H1 (cell line): Measurements from ENCODE around the gene CXCL10. TPM values are rescaled to one million over a fixed set of nuclear protein-coding genes. Genes with fewer than 3 reads are reported as not detected.

Source experiments
- CTCF ChIA-PET: fragments of 300-600 bp; sonication (Branson Sonifier 250); formaldehyde crosslinking; loops from one replicate; lab custom pipeline; 2021; ENCODE audit not compliant: partially characterized antibody; lab: Charles Lee
- POLR2A ChIA-PET: fragments of 300-600 bp; sonication (Branson Sonifier 250); formaldehyde crosslinking; loops from one replicate; lab custom pipeline; 2021; ENCODE audit warnings: inconsistent platforms; ENCODE audit not compliant: partially characterized antibody; lab: Charles Lee
- DNase-seq, 2 experiments: peaks; one replicate each; pipeline versions ENCODE4 v3.0.0 to v3.0.0-alpha.2; 2010 to 2022; ENCODE audit warnings: low spot score in 2 of 2, low read depth in 1 of 2, mixed read lengths in 1 of 2
- FAIRE-seq: peaks from 2 replicates; lab custom pipeline; 2011; peaks lifted over from hg19 to GRCh38; lab: Jason Lieb, UNC
- H2AFZ ChIP-seq: 2 replicates; pipeline ENCODE4 v1.8.1; 2012; ENCODE audit warnings: low read length, inconsistent platforms
- H2AK5ac ChIP-seq: 2 replicates; pipeline ENCODE4 v1.6.1; 2013; ENCODE audit warnings: low read depth, low read length
- H2BK120ac ChIP-seq: replicated peaks from 2 replicates; pipeline ENCODE3; 2013; ENCODE audit warnings: low read depth, low read length, inconsistent platforms
- H2BK12ac ChIP-seq: 2 replicates; pipeline ENCODE4 v1.6.1; 2013; ENCODE audit warnings: low read depth, low read length
- H2BK15ac ChIP-seq: 2 replicates; pipeline ENCODE4 v1.6.1; 2013; ENCODE audit warnings: low read length
- H2BK20ac ChIP-seq: 2 replicates; pipeline ENCODE4 v1.6.1; 2013; ENCODE audit warnings: low read length
- H2BK5ac ChIP-seq: 2 replicates; pipeline ENCODE4 v1.6.1; 2013; ENCODE audit warnings: low read depth, low read length
- H3K14ac ChIP-seq: 2 replicates; pipeline ENCODE4 v1.6.1; 2013; ENCODE audit warnings: inconsistent platforms; ENCODE audit not compliant: insufficient read length
- H3K18ac ChIP-seq: 2 replicates; pipeline ENCODE4 v1.6.1; 2013; ENCODE audit warnings: low read length; ENCODE audit errors: extremely low read depth
- H3K23ac ChIP-seq: 2 replicates; pipeline ENCODE4 v1.6.1; 2013; ENCODE audit warnings: inconsistent platforms; ENCODE audit not compliant: insufficient read length
- H3K23me2 ChIP-seq: 2 replicates; pipeline ENCODE4 v1.6.1; 2013; ENCODE audit warnings: low read depth, low read length
- H3K27ac ChIP-seq: 2 replicates; pipeline ENCODE4 v1.6.1; 2011; ENCODE audit warnings: low read depth, low read length, inconsistent platforms
- H3K27me3 ChIP-seq, 4 experiments: replicated peaks in 1 of 4; 1 replicate in 1 of 4; 2 replicates in 3 of 4; pipeline versions ENCODE4 v1.6.1 to v1.8.1; 2011 to 2013; ENCODE audit warnings: low read length in 3 of 4, mild to moderate bottlenecking in 3 of 4, inconsistent platforms in 2 of 4, mixed read lengths in 2 of 4, moderate library complexity in 1 of 4; ENCODE audit not compliant: control insufficient read depth in 3 of 4, insufficient read depth in 3 of 4; ENCODE audit errors: extremely low read depth in 1 of 4
- H3K36me3 ChIP-seq, 4 experiments: 2 replicates each; pipeline versions ENCODE4 v1.6.1 to v1.8.1; 2011 to 2013; ENCODE audit warnings: mild to moderate bottlenecking in 4 of 4, low read length in 3 of 4, moderate library complexity in 2 of 4, control low read depth in 1 of 4, inconsistent platforms in 1 of 4; ENCODE audit not compliant: insufficient read depth in 4 of 4, control insufficient read depth in 2 of 4
- H3K4ac ChIP-seq: replicated peaks from 2 replicates; pipeline ENCODE3; 2013; ENCODE audit warnings: low read length, low read depth, mixed read lengths, inconsistent platforms; ENCODE audit not compliant: insufficient read length
- H3K4me1 ChIP-seq, 4 experiments: replicated peaks in 1 of 4; 1 replicate in 1 of 4; 2 replicates in 3 of 4; pipeline versions ENCODE4 v1.6.1 to v1.8.1; 2011 to 2013; ENCODE audit warnings: low read length in 3 of 4, inconsistent platforms in 2 of 4, mixed read lengths in 1 of 4; ENCODE audit not compliant: insufficient read depth in 4 of 4, control insufficient read depth in 3 of 4
- H3K4me2 ChIP-seq, 2 experiments: 2 replicates each; pipeline versions ENCODE4 v1.6.1 to v1.8.1; 2011 to 2013; ENCODE audit warnings: low read depth in 2 of 2, low read length in 2 of 2, control low read depth in 1 of 2, inconsistent platforms in 1 of 2, mild to moderate bottlenecking in 1 of 2; ENCODE audit not compliant: insufficient read depth in 1 of 2
- H3K4me3 ChIP-seq, 4 experiments: fragments of 200-600, 300-600 bp in 1 of 4; sonication (generic), shearing (Covaris generic), sonication (Bioruptor Twin) in 1 of 4; 2 replicates each; pipeline versions ENCODE4 v1.5.1 to v1.8.1; 2011 to 2016; ENCODE audit warnings: low read length in 4 of 4, low read depth in 3 of 4, control low read depth in 2 of 4, inconsistent platforms in 2 of 4, mild to moderate bottlenecking in 2 of 4, mixed read lengths in 1 of 4, moderate library complexity in 1 of 4; ENCODE audit not compliant: insufficient read depth in 2 of 4; ENCODE audit errors: extremely low read depth in 1 of 4
- H3K56ac ChIP-seq: replicated peaks from 2 replicates; pipeline ENCODE3; 2013; ENCODE audit warnings: low read depth, mild to moderate bottlenecking, mixed read lengths, low read length, inconsistent platforms; ENCODE audit not compliant: insufficient read length
- H3K79me1 ChIP-seq: 2 replicates; pipeline ENCODE4 v1.6.1; 2013; ENCODE audit warnings: low read depth, low read length, control low read depth
- H3K79me2 ChIP-seq, 2 experiments: 2 replicates each; pipeline versions ENCODE4 v1.6.1 to v1.8.1; 2012 to 2013; ENCODE audit warnings: low read length in 2 of 2, mild to moderate bottlenecking in 2 of 2, inconsistent platforms in 1 of 2; ENCODE audit not compliant: insufficient read depth in 2 of 2, control insufficient read depth in 1 of 2
- H3K9ac ChIP-seq, 4 experiments: replicated peaks in 1 of 4; 1 replicate in 1 of 4; 2 replicates in 3 of 4; pipeline versions ENCODE4 v1.6.1 to v1.8.1; 2011 to 2013; ENCODE audit warnings: low read depth in 3 of 4, low read length in 3 of 4, control low read depth in 2 of 4, mild to moderate bottlenecking in 2 of 4, moderate library complexity in 2 of 4, inconsistent platforms in 1 of 4; ENCODE audit errors: extremely low read depth in 1 of 4
- H3K9me3 ChIP-seq, 2 experiments: 2 replicates each; pipeline versions ENCODE4 v1.6.1 to v1.8.1; 2012 to 2013; ENCODE audit warnings: mild to moderate bottlenecking in 2 of 2, moderate library complexity in 2 of 2, control low read depth in 1 of 2, inconsistent platforms in 1 of 2, low read depth in 1 of 2, low read length in 1 of 2, mixed read lengths in 1 of 2; ENCODE audit not compliant: insufficient read depth in 2 of 2
- H4K20me1 ChIP-seq, 2 experiments: replicated peaks in 1 of 2; 2 replicates each; pipeline versions ENCODE3 to v1.8.1; 2011 to 2013; ENCODE audit warnings: inconsistent platforms in 2 of 2, low read length in 2 of 2, mild to moderate bottlenecking in 1 of 2; ENCODE audit not compliant: insufficient read depth in 2 of 2, control insufficient read depth in 1 of 2
- H4K5ac ChIP-seq: 2 replicates; pipeline ENCODE4 v1.6.1; 2013; ENCODE audit warnings: low read length, low read depth, mixed read lengths, inconsistent platforms; ENCODE audit not compliant: insufficient read length
- H4K8ac ChIP-seq: 2 replicates; pipeline ENCODE4 v1.8.0; 2013; ENCODE audit warnings: mild to moderate bottlenecking, moderate library complexity, low read length, inconsistent platforms; ENCODE audit not compliant: insufficient read depth; ENCODE audit errors: extremely low read depth
- H4K91ac ChIP-seq: replicated peaks from 2 replicates; pipeline ENCODE3; 2013; ENCODE audit warnings: low read length, mixed read lengths, inconsistent platforms; ENCODE audit not compliant: insufficient read length
- CHD1 ChIP-seq: IDR thresholded peaks from 2 replicates; pipeline ENCODE4 v1.6.1; 2012; ENCODE audit warnings: low read depth, low read length, improper control_type of control experiment
- CREB1 ChIP-seq: IDR thresholded peaks from 2 replicates; pipeline ENCODE4 v1.6.1; 2012; ENCODE audit warnings: inconsistent platforms
- HDAC2 ChIP-seq, 2 experiments: fragments of 300-600 bp in 1 of 2; sonication (generic) in 1 of 2; IDR thresholded peaks; 2 replicates each; pipeline ENCODE4 v1.6.1; 2011 to 2012; ENCODE audit warnings: low read depth in 2 of 2, low read length in 2 of 2, mild to moderate bottlenecking in 2 of 2, moderate library complexity in 2 of 2, borderline replicate concordance in 1 of 2, inconsistent platforms in 1 of 2
- HDAC6 ChIP-seq: IDR thresholded peaks from one replicate; pipeline ENCODE4 v1.7.1; 2012; ENCODE audit warnings: low read depth, mild to moderate bottlenecking, inconsistent platforms, low read length, moderate library complexity
- KDM1A ChIP-seq: fragments of 200-600, 300-600 bp; sonication (generic); IDR thresholded peaks from 2 replicates; pipeline ENCODE4 v1.7.1; 2016; ENCODE audit warnings: mild to moderate bottlenecking, low read length, borderline replicate concordance
- MAX ChIP-seq: IDR thresholded peaks from 2 replicates; pipeline ENCODE4 v1.6.1; 2012; ENCODE audit warnings: inconsistent platforms
- PHF8 ChIP-seq: fragments of 200-600 bp; sonication (generic); conservative IDR thresholded peaks from 2 replicates; pipeline ENCODE4 v1.7.1; 2012; ENCODE audit warnings: low read depth, mild to moderate bottlenecking, inconsistent platforms, low read length, moderate library complexity
- POU5F1 ChIP-seq: IDR thresholded peaks from 2 replicates; pipeline ENCODE4 v1.6.1; 2011; ENCODE audit warnings: low read depth, mild to moderate bottlenecking, low read length, moderate library complexity
- RAD21 ChIP-seq, 2 experiments: IDR thresholded peaks in 1 of 2; conservative IDR thresholded peaks in 1 of 2; 2 replicates each; pipeline ENCODE4 v1.6.1; 2011; ENCODE audit warnings: low read depth in 2 of 2, low read length in 2 of 2, improper control_type of control experiment in 1 of 2, inconsistent platforms in 1 of 2, mild to moderate bottlenecking in 1 of 2, moderate library complexity in 1 of 2
- SP2 ChIP-seq: IDR thresholded peaks from 2 replicates; pipeline ENCODE4 v1.6.1; 2012; ENCODE audit warnings: mild to moderate bottlenecking, low read length, inconsistent platforms
- SRF ChIP-seq: IDR thresholded peaks from 2 replicates; pipeline ENCODE4 v1.6.1; 2011; ENCODE audit warnings: mild to moderate bottlenecking, low read depth, low read length, moderate library complexity
- SUZ12 ChIP-seq: fragments of 200-600 bp; sonication (generic); IDR thresholded peaks from 2 replicates; pipeline ENCODE4 v1.6.1; 2012; ENCODE audit warnings: mild to moderate bottlenecking, inconsistent platforms, low read length, moderate library complexity, mixed read lengths
- TCF12 ChIP-seq: IDR thresholded peaks from 2 replicates; pipeline ENCODE4 v1.6.1; 2011; ENCODE audit warnings: low read depth, mild to moderate bottlenecking, low read length
- WGBS, 2 experiments: shearing (Covaris generic) in 1 of 2; methylation state at CpG; one replicate each; pipeline versions ENCODE4 v1.1.6 to v1.1.7; 2013 to 2015; ENCODE audit warnings: low lambda C conversion rate in 2 of 2, mixed read lengths in 2 of 2, inconsistent platforms in 1 of 2, low coverage in 1 of 2, missing lambda C conversion rate in 1 of 2; ENCODE audit not compliant: insufficient replicate concordance in 2 of 2, insufficient coverage in 1 of 2, insufficient read length in 1 of 2; ENCODE audit errors: extremely low coverage in 1 of 2, missing lambda C conversion rate in 1 of 2; 5-methylcytosine and 5-hydroxymethylcytosine counted together
- polyA plus RNA-seq, 7 experiments: library from polyadenylated mRNA; depleted of rRNA in 3 of 7; stranded (reverse) in 5 of 7; unstranded in 2 of 7; fragments of >200 nt in 5 of 7; fragments of 200-250 nt in 2 of 7; gene quantifications; 1 replicate in 5 of 7; 2 replicates in 1 of 7; 4 replicates in 1 of 7; pipeline versions ENCODE4 v1.2.1 to v1.2.3, GENCODE V29; 2011 to 2013; ENCODE audit warnings: missing spikeins in 2 of 7, mixed read lengths in 2 of 7
- total RNA-seq: library from RNA; stranded (reverse); fragmentation: NEBNext Ultra II Directional; extraction: Animal tissue kit (Norgen Biotek cat#: 25700); gene quantifications from 2 replicates; pipeline ENCODE4 v1.2.1, GENCODE V29; 2021

The CXCL10 gene
- total and polyA plus RNA-seq, 2 of the 8 experiments (the other 6 are each of a cell fraction or from before 2014, with no cell fraction given), result not detected

- POLR2A ChIA-PET, result no interaction called here
- Histone ChIP-seq H2AFZ (0 out of 2 replicates have a peak overlapping the region, but pooled peaks have one; percentile 43), H3K27ac (no peak overlapping the region), H3K36me3 (no peaks in the 10 kb centered on the region), H2BK5ac (0 out of 2 replicates have a peak overlapping the region, but pooled peaks have one; percentile 36), H3K56ac (no peak overlapping the region), H3K79me1 (no peaks in the 10 kb centered on the region), H2BK120ac (no peak overlapping the region), H2BK15ac (0 out of 2 replicates have a peak overlapping the region, but pooled peaks have one; percentile 53), H2AK5ac (peak overlapping the region; percentile 56; the same call in 1 of the 2 replicates), H2BK20ac (peak overlapping the region; percentile 10; the same call in 1 of the 2 replicates), H3K23me2 (no peaks in the 10 kb centered on the region; the same call in 1 of the 2 replicates), H3K27me3 (no peaks in the 10 kb centered on the region; a peak in 1 of 7 replicates), H3K9ac (no peak overlapping the region), H2BK12ac (no peak overlapping the region), H3K14ac (no peak overlapping the region), H3K23ac (no peak overlapping the region), H4K8ac (peak overlapping the region; percentile 9; the same call in 1 of the 2 replicates), H3K79me2 (no peaks in the 10 kb centered on the region), H3K18ac (peak overlapping the region; percentile 15; the same call in 1 of the 2 replicates), H3K9me3 (no peaks in the 10 kb centered on the region), H4K20me1 (no peaks in the 10 kb centered on the region), H4K91ac (peak overlapping the region; percentile 26), H3K4me1 (peaks cover 0 to 3% (median 1%) of the 10 kb centered on the region in 4 experiments; a peak in 4 of 7 replicates), H3K4ac (no peak overlapping the region), H3K4me2 (no peak overlapping the region), H3K4me3 (no peak overlapping the region), H4K5ac (no peak overlapping the region)
- 95% methylated on average over 12 of the region's 13 CpGs; no CpG with 5 or more reads in 1 of the 2 experiments for WGBS, 2 experiments
- CTCF ChIA-PET, result interaction anchor here (2.1 kb wide), 1 partner anchor 14 kb away, joined by 14 read pairs; no protein-coding TSS in a partner anchor
- TF ChIP-seq POU5F1, result no peak
- TF ChIP-seq SUZ12, result no peak
- no peak for TF ChIP-seq PHF8
- TF ChIP-seq SP2, result no peak
- no peak for TF ChIP-seq RAD21 (IDR thresholded peaks at IDR 0.05 in 1 of 2, conservative IDR thresholded peaks at IDR 0.05 in 1 of 2; ENCODE audit: low read depth in 2 of 2, low read length in 2 of 2)
- no peak for TF ChIP-seq HDAC2 (IDR thresholded peaks at IDR 0.05; ENCODE audit: borderline replicate concordance in 1 of 2, low read depth in 2 of 2, low read length in 2 of 2)
- TF ChIP-seq TCF12, result no peak
- no peak for TF ChIP-seq HDAC6
- no peak for TF ChIP-seq KDM1A
- no peak for TF ChIP-seq CHD1
- TF ChIP-seq MAX, result no peak
- no peak for TF ChIP-seq SRF
- no peak for TF ChIP-seq CREB1
- DNase-seq (no peak), FAIRE-seq (no peak)
Observed at GRCh38 chr4:76010576-76010975, 12.7 kb downstream of the CXCL10 start.
